GM12878 (cell line): ENCODE results near the gene ISCA2. TPM values are rescaled to one million over a fixed set of nuclear protein-coding genes. Genes with fewer than 3 reads are reported as not detected.

Experiments used
- ATAC-seq: fragments of 200-7000 bp; cut with Tn5 transposase; 3 replicates; pipeline ENCODE4 v1.9.1; 2020; ENCODE audit warnings: mild to moderate bottlenecking, moderate library complexity
- BruUV-seq: library from RNA; stranded (reverse); fragments of 400-500 nt; replicated peaks from 2 replicates; lab custom pipeline; 2021; lab: Mats Ljungman, UMichigan
- CTCF ChIA-PET: fragments of 300-600 bp; sonication (Branson Sonifier 250); formaldehyde crosslinking; extraction: SDS; loops from one replicate; lab custom pipeline; 2021; ENCODE audit warnings: inconsistent platforms; lab: Yijun Ruan, JAX
- POLR2A ChIA-PET: fragments of 350-600 bp; formaldehyde crosslinking; extraction: SDS; loops from one replicate; lab custom pipeline; 2021; ENCODE audit warnings: inconsistent platforms; lab: Charles Lee
- RAD21 ChIA-PET: fragments of 300-600 bp; sonication (Branson Sonifier 250); formaldehyde crosslinking; loops from one replicate; lab custom pipeline; 2023; ENCODE audit warnings: antibody characterized with exemption; ENCODE audit not compliant: unreplicated experiment; lab: Charles Lee
- SMC1A ChIA-PET: fragments of 300-600 bp; sonication (Branson Sonifier 250); formaldehyde crosslinking; loops from one replicate; lab custom pipeline; 2023; ENCODE audit not compliant: unreplicated experiment, uncharacterized antibody; lab: Charles Lee
- DNase-seq: peaks from one replicate; pipeline ENCODE4 v3.0.0-alpha.2; 2011; ENCODE audit warnings: low read depth, low spot score
- FAIRE-seq: peaks from 3 replicates; lab custom pipeline; 2011; peaks lifted over from hg19 to GRCh38; lab: Jason Lieb, UNC
- H2AFZ ChIP-seq: 2 replicates; pipeline ENCODE4 v1.6.0; 2011; ENCODE audit warnings: low read depth, low read length, control low read depth; ENCODE audit not compliant: control insufficient read depth
- H3K27ac ChIP-seq: 2 replicates; pipeline ENCODE4 v1.5.1; 2011; ENCODE audit warnings: control low read depth; ENCODE audit not compliant: control insufficient read depth, insufficient read depth
- H3K27me3 ChIP-seq, 2 experiments: replicated peaks in 1 of 2; 2 replicates each; pipeline versions ENCODE4 v1.6.0 to v1.6.1; 2011; ENCODE audit warnings: low read length in 1 of 2; ENCODE audit not compliant: control insufficient read depth in 2 of 2, insufficient read depth in 2 of 2
- H3K36me3 ChIP-seq, 2 experiments: 2 replicates each; pipeline ENCODE4 v1.5.1; 2011; ENCODE audit warnings: low read length in 1 of 2; ENCODE audit not compliant: control insufficient read depth in 2 of 2, insufficient read depth in 2 of 2
- H3K4me1 ChIP-seq: 2 replicates; pipeline ENCODE4 v1.6.1; 2011; ENCODE audit warnings: mild to moderate bottlenecking, low read length, moderate library complexity, mixed read lengths; ENCODE audit not compliant: control insufficient read depth, insufficient read depth
- H3K4me2 ChIP-seq: 2 replicates; pipeline ENCODE4 v1.6.0; 2011; ENCODE audit warnings: control low read depth; ENCODE audit not compliant: control insufficient read depth, insufficient read depth
- H3K4me3 ChIP-seq: fragments of 200-600 bp; sonication (generic); 2 replicates; pipeline ENCODE4 v1.5.1; 2016
- H3K79me2 ChIP-seq: 2 replicates; pipeline ENCODE4 v1.6.0; 2011; ENCODE audit warnings: low read length; ENCODE audit not compliant: control insufficient read depth, insufficient read depth
- H3K9ac ChIP-seq: 2 replicates; pipeline ENCODE4 v1.8.0; 2011; ENCODE audit warnings: low read length, control low read depth, mixed read lengths; ENCODE audit not compliant: control insufficient read depth, insufficient read depth
- H3K9me3 ChIP-seq: replicated peaks from 3 replicates; pipeline ENCODE4 v1.5.1; 2011; ENCODE audit warnings: mild to moderate bottlenecking, low read length; ENCODE audit not compliant: control insufficient read depth, insufficient read depth
- H4K20me1 ChIP-seq: 2 replicates; pipeline ENCODE4 v1.6.0; 2011; ENCODE audit not compliant: control insufficient read depth, insufficient read depth
- ATF7 ChIP-seq: fragments of 450-650 bp; IDR thresholded peaks from 2 replicates; pipeline ENCODE4 v1.6.1; 2016; ENCODE audit warnings: low read depth, mild to moderate bottlenecking
- EZH2 ChIP-seq: IDR thresholded peaks from 2 replicates; pipeline ENCODE4 v1.6.1; 2012; ENCODE audit warnings: low read depth, mild to moderate bottlenecking, control low read depth, inconsistent platforms, low read length, borderline replicate concordance; ENCODE audit not compliant: control insufficient read depth
- HDGF ChIP-seq: fragments of 450-650 bp; IDR thresholded peaks from 2 replicates; pipeline ENCODE4 v1.6.1; 2016; ENCODE audit warnings: antibody characterized with exemption
- NFIC ChIP-seq: IDR thresholded peaks from 2 replicates; pipeline ENCODE4 v1.6.1; 2012; ENCODE audit warnings: low read depth, mild to moderate bottlenecking, inconsistent platforms, low read length, moderate library complexity
- POLR2A ChIP-seq: IDR thresholded peaks from 2 replicates; pipeline ENCODE4 v1.6.1; 2011; ENCODE audit warnings: low read depth, mild to moderate bottlenecking, low read length
- POLR2AphosphoS2 ChIP-seq: IDR thresholded peaks from 2 replicates; pipeline ENCODE4 v1.6.1; 2011; ENCODE audit warnings: low read depth, mild to moderate bottlenecking, low read length, improper control_type of control experiment, moderate library complexity
- POLR2AphosphoS5 ChIP-seq: IDR thresholded peaks from 2 replicates; pipeline ENCODE4 v1.6.1; 2011; ENCODE audit warnings: mild to moderate bottlenecking, low read length, inconsistent platforms
- RAD21 ChIP-seq: IDR thresholded peaks from 2 replicates; pipeline ENCODE4 v1.6.1; 2011; ENCODE audit warnings: mild to moderate bottlenecking, low read depth, low read length, moderate library complexity; ENCODE audit not compliant: insufficient read depth
- RB1 ChIP-seq: fragments of 450-650 bp; formaldehyde crosslinking; IDR thresholded peaks from 2 replicates; pipeline ENCODE4 v1.6.1; 2017; ENCODE audit warnings: mild to moderate bottlenecking, borderline replicate concordance
- SREBF2 ChIP-seq: IDR thresholded peaks from 2 replicates; pipeline ENCODE4 v1.6.1; 2012; ENCODE audit warnings: mild to moderate bottlenecking, low read length
- SUPT20H ChIP-seq: IDR thresholded peaks from 2 replicates; pipeline ENCODE4 v1.6.1; 2011; ENCODE audit warnings: low read depth, mild to moderate bottlenecking, low read length, moderate library complexity, borderline replicate concordance; ENCODE audit not compliant: control insufficient read depth
- WGBS: methylation state at CpG from one replicate; pipeline ENCODE4 v1.1.6; 2016; ENCODE audit warnings: low lambda C conversion rate; ENCODE audit not compliant: insufficient replicate concordance, insufficient coverage; ENCODE audit errors: missing lambda C conversion rate; 5-methylcytosine and 5-hydroxymethylcytosine counted together
- in situ Hi-C: fragments of 300-500 bp; cut with MboI; formaldehyde crosslinking; loops from 9 replicates; pipeline ENCODE4 v1.14.3; 2018; ENCODE audit warnings: mixed read lengths
- intact Hi-C: fragments of 100-400 bp; cut with micrococcal nuclease; formaldehyde crosslinking; loops from one replicate; pipeline ENCODE4 v1.14.2; 2022; ENCODE audit not compliant: unreplicated experiment
- polyA plus RNA-seq, 11 experiments: library from polyadenylated mRNA; depleted of rRNA in 4 of 11; unstranded in 6 of 11; stranded (reverse) in 5 of 11; fragments of >200 nt; fragmentation: Nextera tagmentation in 4 of 11; fragmentation: Illumina TruSeq in 1 of 11; extraction: Ambion mirVana in 4 of 11; extraction: Trizol in 1 of 11; gene quantifications; 1 replicate in 1 of 11; 2 replicates in 10 of 11; pipeline versions ENCODE4 v1.2.1 to v1.2.3, GENCODE V29; 2011 to 2016; ENCODE audit warnings: inconsistent platforms in 2 of 11, missing spikeins in 2 of 11, low read depth in 1 of 11
- total RNA-seq, 4 experiments: library from RNA; depleted of rRNA in 3 of 4; stranded (reverse); fragments of >200 nt in 3 of 4; fragmentation: Illumina TruSeq in 1 of 4; extraction: Trizol in 1 of 4; gene quantifications; 2 replicates each; pipeline versions ENCODE4 v1.2.1 to v1.2.3, GENCODE V29; 2013 to 2021
- TF ChIP-seq, protein P1 (sequence below): fragments of 450-650 bp; IDR thresholded peaks from 2 replicates; pipeline ENCODE4 v1.6.1; 2016; ENCODE audit warnings: mild to moderate bottlenecking, moderate library complexity, borderline replicate concordance
- TF ChIP-seq, protein P2 (sequence below): IDR thresholded peaks from 2 replicates; pipeline ENCODE4 v1.6.1; 2011; ENCODE audit warnings: low read depth, low read length, improper control_type of control experiment, borderline replicate concordance
- TF ChIP-seq, protein P3 (sequence below): fragments of 450-650 bp; formaldehyde crosslinking; IDR thresholded peaks from 2 replicates; pipeline ENCODE4 v1.4.0; 2020; ENCODE audit warnings: mild to moderate bottlenecking, moderate library complexity

Gene ISCA2
- total and polyA plus RNA-seq, 10 of the 15 experiments (the other 5 are each of a cell fraction or from before 2014, with no cell fraction given), result 7.5 to 116 (median 32.5) TPM

DNA sequence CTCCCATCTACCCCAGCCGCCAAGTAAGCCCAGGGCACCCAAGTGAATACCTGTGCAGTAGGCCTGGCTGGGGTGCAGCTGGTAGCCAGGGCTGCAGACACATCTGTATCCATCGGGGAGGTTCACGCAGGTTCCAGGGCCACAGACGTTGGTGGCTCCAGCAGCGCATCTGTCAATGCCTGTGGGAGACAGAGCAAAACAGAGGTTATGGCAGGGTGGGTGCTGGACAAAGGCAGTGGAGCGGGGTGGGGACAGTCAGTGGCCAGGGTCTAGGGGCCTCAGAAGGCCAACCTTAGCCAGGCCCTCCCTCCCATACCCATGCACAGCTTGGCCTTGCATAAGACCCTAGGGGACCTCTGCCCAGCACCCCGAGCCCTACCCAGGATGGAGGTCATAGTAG is 29.2 kb downstream of the ISCA2 start (continued):
- no peak for TF ChIP-seq POLR2AphosphoS5

DNA sequence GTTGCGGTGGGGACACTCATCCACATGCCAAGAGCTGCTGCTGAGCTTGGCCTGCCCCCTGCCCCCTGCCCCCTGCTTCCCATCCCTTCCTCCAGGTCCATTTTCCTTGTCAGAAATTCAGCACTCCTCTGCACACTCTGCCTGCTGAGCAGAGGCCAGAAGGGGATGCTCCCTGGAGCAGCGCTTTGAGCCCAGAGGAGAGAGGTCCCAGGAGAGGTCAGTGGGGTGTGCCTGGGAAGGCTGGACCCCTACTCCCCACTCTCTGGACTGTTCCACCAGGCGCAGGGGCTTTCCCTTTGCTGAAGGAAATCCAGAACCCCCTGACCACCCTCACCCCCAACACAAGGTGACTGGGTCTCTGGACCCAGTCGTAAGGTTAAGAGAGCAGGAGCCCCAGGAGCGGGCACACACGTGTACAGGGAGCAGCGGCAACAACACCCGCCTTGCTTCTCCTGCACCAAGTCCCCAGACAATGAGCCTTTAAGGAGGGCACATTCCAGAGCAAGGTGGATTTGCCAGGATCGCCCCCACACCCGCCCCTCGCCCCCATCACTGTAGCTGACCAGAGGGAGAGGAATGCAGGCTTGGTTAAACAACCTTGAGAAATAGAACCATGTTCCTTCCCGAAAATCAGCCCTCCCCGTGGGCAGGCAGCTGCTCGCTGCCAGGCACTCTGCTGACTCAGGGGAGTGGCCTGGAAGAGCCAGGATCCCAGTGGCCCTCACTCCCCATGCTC is 30.7 kb downstream of the ISCA2 start:
- H2AFZ ChIP-seq, result no peak overlapping the region
- no peaks in the 10 kb centered on the region for H3K79me2 ChIP-seq
- H3K9ac ChIP-seq, result no peak overlapping the region
- ATAC-seq (no peak), FAIRE-seq (no peak), DNase-seq (no peak)
- no TSS peak for BruUV-seq
- POLR2A ChIA-PET, result no interaction called here
- no peak overlapping the region for H3K4me3 ChIP-seq
- H3K4me2 ChIP-seq, result no peak overlapping the region
- 37% methylated on average over 12 of the region's 14 CpGs for WGBS
- no peak overlapping the region for H3K27ac ChIP-seq
- H4K20me1 ChIP-seq, result no peaks in the 10 kb centered on the region
- H3K9me3 ChIP-seq, result no peaks in the 10 kb centered on the region
- SMC1A ChIA-PET, result no interaction called here
- RAD21 ChIA-PET, result no interaction called here
- no peaks in the 10 kb centered on the region; a peak in 2 of 4 replicates for H3K27me3 ChIP-seq
- intact Hi-C loops, result no loop called here
- H3K4me1 ChIP-seq, result peaks cover 5% of the 10 kb centered on the region
- CTCF ChIA-PET, result no interaction called here
- in situ Hi-C loops, result no loop called here
- no peaks in the 10 kb centered on the region for H3K36me3 ChIP-seq
- TF ChIP-seq, protein P1, sequence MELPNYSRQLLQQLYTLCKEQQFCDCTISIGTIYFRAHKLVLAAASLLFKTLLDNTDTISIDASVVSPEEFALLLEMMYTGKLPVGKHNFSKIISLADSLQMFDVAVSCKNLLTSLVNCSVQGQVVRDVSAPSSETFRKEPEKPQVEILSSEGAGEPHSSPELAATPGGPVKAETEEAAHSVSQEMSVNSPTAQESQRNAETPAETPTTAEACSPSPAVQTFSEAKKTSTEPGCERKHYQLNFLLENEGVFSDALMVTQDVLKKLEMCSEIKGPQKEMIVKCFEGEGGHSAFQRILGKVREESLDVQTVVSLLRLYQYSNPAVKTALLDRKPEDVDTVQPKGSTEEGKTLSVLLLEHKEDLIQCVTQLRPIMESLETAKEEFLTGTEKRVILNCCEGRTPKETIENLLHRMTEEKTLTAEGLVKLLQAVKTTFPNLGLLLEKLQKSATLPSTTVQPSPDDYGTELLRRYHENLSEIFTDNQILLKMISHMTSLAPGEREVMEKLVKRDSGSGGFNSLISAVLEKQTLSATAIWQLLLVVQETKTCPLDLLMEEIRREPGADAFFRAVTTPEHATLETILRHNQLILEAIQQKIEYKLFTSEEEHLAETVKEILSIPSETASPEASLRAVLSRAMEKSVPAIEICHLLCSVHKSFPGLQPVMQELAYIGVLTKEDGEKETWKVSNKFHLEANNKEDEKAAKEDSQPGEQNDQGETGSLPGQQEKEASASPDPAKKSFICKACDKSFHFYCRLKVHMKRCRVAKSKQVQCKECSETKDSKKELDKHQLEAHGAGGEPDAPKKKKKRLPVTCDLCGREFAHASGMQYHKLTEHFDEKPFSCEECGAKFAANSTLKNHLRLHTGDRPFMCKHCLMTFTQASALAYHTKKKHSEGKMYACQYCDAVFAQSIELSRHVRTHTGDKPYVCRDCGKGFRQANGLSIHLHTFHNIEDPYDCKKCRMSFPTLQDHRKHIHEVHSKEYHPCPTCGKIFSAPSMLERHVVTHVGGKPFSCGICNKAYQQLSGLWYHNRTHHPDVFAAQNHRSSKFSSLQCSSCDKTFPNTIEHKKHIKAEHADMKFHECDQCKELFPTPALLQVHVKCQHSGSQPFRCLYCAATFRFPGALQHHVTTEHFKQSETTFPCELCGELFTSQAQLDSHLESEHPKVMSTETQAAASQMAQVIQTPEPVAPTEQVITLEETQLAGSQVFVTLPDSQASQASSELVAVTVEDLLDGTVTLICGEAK, result no peak
- no peak for TF ChIP-seq EZH2
- TF ChIP-seq RB1, result no peak
- no peak for TF ChIP-seq ATF7
- TF ChIP-seq, protein P2, sequence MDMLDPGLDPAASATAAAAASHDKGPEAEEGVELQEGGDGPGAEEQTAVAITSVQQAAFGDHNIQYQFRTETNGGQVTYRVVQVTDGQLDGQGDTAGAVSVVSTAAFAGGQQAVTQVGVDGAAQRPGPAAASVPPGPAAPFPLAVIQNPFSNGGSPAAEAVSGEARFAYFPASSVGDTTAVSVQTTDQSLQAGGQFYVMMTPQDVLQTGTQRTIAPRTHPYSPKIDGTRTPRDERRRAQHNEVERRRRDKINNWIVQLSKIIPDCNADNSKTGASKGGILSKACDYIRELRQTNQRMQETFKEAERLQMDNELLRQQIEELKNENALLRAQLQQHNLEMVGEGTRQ, result no peak
- no peak for TF ChIP-seq RAD21
- no peak for TF ChIP-seq POLR2AphosphoS2
- no peak for TF ChIP-seq HDGF
- no peak for TF ChIP-seq SUPT20H
- no peak for TF ChIP-seq POLR2A
- TF ChIP-seq NFIC, result no peak
- TF ChIP-seq, protein P3, sequence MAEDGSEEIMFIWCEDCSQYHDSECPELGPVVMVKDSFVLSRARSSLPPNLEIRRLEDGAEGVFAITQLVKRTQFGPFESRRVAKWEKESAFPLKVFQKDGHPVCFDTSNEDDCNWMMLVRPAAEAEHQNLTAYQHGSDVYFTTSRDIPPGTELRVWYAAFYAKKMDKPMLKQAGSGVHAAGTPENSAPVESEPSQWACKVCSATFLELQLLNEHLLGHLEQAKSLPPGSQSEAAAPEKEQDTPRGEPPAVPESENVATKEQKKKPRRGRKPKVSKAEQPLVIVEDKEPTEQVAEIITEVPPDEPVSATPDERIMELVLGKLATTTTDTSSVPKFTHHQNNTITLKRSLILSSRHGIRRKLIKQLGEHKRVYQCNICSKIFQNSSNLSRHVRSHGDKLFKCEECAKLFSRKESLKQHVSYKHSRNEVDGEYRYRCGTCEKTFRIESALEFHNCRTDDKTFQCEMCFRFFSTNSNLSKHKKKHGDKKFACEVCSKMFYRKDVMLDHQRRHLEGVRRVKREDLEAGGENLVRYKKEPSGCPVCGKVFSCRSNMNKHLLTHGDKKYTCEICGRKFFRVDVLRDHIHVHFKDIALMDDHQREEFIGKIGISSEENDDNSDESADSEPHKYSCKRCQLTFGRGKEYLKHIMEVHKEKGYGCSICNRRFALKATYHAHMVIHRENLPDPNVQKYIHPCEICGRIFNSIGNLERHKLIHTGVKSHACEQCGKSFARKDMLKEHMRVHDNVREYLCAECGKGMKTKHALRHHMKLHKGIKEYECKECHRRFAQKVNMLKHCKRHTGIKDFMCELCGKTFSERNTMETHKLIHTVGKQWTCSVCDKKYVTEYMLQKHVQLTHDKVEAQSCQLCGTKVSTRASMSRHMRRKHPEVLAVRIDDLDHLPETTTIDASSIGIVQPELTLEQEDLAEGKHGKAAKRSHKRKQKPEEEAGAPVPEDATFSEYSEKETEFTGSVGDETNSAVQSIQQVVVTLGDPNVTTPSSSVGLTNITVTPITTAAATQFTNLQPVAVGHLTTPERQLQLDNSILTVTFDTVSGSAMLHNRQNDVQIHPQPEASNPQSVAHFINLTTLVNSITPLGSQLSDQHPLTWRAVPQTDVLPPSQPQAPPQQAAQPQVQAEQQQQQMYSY (CRISPR knock-in tag), result no peak
- no peak for TF ChIP-seq SREBF2
